Measurements from ENCODE around the gene MUC16.

MUC16 gene

GRCh38 chr19:9040131-9040530 is 29.9 kb upstream of the MUC16 start:
- TF ChIP-seq ZNF223 (tag by site-specific recombination; IDR thresholded peaks at IDR 0.05): no peak
- H3K9me3 ChIP-seq (ENCODE audit: control insufficient read depth, insufficient read depth, low read depth, low read length): no peaks in the 10 kb centered on the region
- H3K4me1 ChIP-seq (ENCODE audit: control insufficient read depth, insufficient read depth, low read length): no peaks in the 10 kb centered on the region
- no peak overlapping the region for H3K4me3 ChIP-seq (ENCODE audit: low read depth, low read length)
- H3K36me3 ChIP-seq (ENCODE audit: control insufficient read depth in 2 of 2, insufficient read depth in 1 of 2, low read length in 2 of 2): no peaks in the 10 kb centered on the region
- POLR2A ChIA-PET: no interaction called here
- CTCF ChIA-PET: no interaction called here
- no peak overlapping the region for H3K27ac ChIP-seq (ENCODE audit: extremely low read depth, low read depth, low read length)

GRCh38 chr19:9039728-9040127 is 29.5 kb upstream of the MUC16 start:
- no peaks in the 10 kb centered on the region for H3K4me1 ChIP-seq (ENCODE audit: control insufficient read depth, insufficient read depth, low read length)
- ChIA-PET CTCF (no interaction called here), POLR2A (no interaction called here)
- H3K9me3 ChIP-seq (ENCODE audit: control insufficient read depth, insufficient read depth, low read depth, low read length): no peaks in the 10 kb centered on the region
- TF ChIP-seq ZNF624 (tag by site-specific recombination; IDR thresholded peaks at IDR 0.05) (no peak), SCRT1 (tag by site-specific recombination; IDR thresholded peaks at IDR 0.05; ENCODE audit: borderline replicate concordance) (no peak), ZNF302 (tag by site-specific recombination; IDR thresholded peaks at IDR 0.05; ENCODE audit: low read depth) (no peak), ZNF350 (tag by site-specific recombination; IDR thresholded peaks at IDR 0.05) (no peak)
- H3K36me3 ChIP-seq (ENCODE audit: control insufficient read depth in 2 of 2, insufficient read depth in 1 of 2, low read length in 2 of 2): no peaks in the 10 kb centered on the region
- H3K4me3 ChIP-seq (ENCODE audit: low read depth, low read length): no peak overlapping the region
- H3K27ac ChIP-seq (ENCODE audit: extremely low read depth, low read depth, low read length): no peak overlapping the region

DNA sequence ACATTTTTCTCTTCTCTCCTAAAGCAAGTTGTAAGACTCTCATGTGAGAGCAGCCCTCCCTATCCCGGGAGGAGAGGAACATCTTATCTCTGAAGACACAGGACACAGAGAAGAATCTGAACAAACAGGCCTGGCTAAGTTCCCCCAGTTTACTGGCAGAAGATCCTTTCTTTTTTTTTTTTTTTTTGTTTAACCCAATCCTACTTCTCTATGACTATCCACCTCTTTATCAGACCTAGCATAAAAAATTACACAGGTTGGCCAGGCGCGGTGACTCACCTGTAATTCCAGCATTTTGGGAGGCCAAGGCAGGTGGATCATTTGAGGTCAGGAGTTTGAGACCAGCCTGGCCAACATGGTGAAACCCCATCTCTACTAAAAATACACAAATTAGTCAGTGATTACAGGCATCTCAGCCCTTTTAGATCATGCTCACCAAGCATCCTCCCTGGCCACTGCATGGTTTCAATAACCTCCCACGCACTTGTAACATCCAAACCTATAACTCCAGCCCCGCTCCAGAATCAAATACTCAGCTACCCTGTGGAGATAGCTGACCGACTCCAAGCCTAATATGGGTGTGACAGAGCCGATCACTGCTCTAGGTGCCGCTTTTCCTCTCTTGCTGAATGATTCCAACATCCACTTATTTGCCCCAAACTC is 27.3 kb upstream of the MUC16 start:
- POLR2A ChIA-PET: no interaction called here
- Histone ChIP-seq H3K9me3 (ENCODE audit: control insufficient read depth, insufficient read depth, low read depth, low read length) (no peaks in the 10 kb centered on the region), H3K27ac (ENCODE audit: extremely low read depth, low read depth, low read length) (no peak overlapping the region), H3K4me1 (ENCODE audit: control insufficient read depth, insufficient read depth, low read length) (no peaks in the 10 kb centered on the region), H3K36me3 (ENCODE audit: control insufficient read depth in 2 of 2, insufficient read depth in 1 of 2, low read length in 2 of 2) (no peaks in the 10 kb centered on the region), H3K4me3 (ENCODE audit: low read depth, low read length) (no peak overlapping the region)
- TF ChIP-seq, protein P1, sequence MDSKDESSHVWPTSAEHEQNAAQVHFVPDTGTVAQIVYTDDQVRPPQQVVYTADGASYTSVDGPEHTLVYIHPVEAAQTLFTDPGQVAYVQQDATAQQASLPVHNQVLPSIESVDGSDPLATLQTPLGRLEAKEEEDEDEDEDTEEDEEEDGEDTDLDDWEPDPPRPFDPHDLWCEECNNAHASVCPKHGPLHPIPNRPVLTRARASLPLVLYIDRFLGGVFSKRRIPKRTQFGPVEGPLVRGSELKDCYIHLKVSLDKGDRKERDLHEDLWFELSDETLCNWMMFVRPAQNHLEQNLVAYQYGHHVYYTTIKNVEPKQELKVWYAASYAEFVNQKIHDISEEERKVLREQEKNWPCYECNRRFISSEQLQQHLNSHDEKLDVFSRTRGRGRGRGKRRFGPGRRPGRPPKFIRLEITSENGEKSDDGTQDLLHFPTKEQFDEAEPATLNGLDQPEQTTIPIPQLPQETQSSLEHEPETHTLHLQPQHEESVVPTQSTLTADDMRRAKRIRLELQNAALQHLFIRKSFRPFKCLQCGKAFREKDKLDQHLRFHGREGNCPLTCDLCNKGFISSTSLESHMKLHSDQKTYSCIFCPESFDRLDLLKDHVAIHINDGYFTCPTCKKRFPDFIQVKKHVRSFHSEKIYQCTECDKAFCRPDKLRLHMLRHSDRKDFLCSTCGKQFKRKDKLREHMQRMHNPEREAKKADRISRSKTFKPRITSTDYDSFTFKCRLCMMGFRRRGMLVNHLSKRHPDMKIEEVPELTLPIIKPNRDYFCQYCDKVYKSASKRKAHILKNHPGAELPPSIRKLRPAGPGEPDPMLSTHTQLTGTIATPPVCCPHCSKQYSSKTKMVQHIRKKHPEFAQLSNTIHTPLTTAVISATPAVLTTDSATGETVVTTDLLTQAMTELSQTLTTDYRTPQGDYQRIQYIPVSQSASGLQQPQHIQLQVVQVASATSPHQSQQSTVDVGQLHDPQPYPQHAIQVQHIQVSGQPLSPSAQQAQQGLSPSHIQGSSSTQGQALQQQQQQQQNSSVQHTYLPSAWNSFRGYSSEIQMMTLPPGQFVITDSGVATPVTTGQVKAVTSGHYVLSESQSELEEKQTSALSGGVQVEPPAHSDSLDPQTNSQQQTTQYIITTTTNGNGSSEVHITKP (tag by site-specific recombination; IDR thresholded peaks at IDR 0.05): no peak
- no peak for TF ChIP-seq PRDM1 (tag by site-specific recombination; IDR thresholded peaks at IDR 0.05)
- TF ChIP-seq ZNF404 (tag by site-specific recombination; IDR thresholded peaks at IDR 0.05): no peak
- TF ChIP-seq, protein P2, sequence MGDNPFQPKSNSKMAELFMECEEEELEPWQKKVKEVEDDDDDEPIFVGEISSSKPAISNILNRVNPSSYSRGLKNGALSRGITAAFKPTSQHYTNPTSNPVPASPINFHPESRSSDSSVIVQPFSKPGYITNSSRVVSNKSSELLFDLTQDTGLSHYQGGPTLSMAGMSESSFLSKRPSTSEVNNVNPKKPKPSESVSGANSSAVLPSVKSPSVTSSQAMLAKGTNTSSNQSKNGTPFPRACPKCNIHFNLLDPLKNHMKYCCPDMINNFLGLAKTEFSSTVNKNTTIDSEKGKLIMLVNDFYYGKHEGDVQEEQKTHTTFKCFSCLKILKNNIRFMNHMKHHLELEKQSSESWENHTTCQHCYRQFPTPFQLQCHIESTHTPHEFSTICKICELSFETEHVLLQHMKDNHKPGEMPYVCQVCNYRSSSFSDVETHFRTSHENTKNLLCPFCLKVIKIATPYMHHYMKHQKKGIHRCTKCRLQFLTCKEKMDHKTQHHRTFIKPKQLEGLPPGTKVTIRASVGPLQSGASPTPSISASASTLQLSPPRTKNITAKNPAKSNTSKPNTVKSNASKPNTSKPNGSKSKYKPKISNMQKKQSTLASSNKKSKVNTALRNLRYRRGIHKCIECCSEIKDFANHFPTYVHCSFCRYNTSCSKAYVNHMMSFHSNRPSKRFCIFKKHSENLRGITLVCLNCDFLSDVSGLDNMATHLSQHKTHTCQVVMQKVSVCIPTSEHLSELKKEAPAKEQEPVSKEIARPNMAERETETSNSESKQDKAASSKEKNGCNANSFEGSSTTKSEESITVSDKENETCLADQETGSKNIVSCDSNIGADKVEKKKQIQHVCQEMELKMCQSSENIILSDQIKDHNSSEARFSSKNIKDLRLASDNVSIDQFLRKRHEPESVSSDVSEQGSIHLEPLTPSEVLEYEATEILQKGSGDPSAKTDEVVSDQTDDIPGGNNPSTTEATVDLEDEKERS (tag by site-specific recombination; IDR thresholded peaks at IDR 0.05): no peak
- TF ChIP-seq, protein P3, sequence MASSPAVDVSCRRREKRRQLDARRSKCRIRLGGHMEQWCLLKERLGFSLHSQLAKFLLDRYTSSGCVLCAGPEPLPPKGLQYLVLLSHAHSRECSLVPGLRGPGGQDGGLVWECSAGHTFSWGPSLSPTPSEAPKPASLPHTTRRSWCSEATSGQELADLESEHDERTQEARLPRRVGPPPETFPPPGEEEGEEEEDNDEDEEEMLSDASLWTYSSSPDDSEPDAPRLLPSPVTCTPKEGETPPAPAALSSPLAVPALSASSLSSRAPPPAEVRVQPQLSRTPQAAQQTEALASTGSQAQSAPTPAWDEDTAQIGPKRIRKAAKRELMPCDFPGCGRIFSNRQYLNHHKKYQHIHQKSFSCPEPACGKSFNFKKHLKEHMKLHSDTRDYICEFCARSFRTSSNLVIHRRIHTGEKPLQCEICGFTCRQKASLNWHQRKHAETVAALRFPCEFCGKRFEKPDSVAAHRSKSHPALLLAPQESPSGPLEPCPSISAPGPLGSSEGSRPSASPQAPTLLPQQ (tag by site-specific recombination; IDR thresholded peaks at IDR 0.05): no peak
- CTCF ChIA-PET: no interaction called here

Data from HEK293 (cell line).